Measurements from ENCODE around the gene ACSM4.
"Not testable (repeated sequence)": the region's sequence is repeated elsewhere in the genome, so short reads cannot be mapped to it uniquely, and the experiment has no call there.

ACSM4 gene

GRCh38 chr12:7269273-7269672, 34.6 kb upstream of the ACSM4 start:
- no peak overlapping the region for H3K9ac ChIP-seq (ENCODE audit: low read length)
- H3K79me2 ChIP-seq (ENCODE audit: low read length) = no peaks in the 10 kb centered on the region
- H3K9me3 ChIP-seq (ENCODE audit: insufficient read depth, low read length) = no peaks in the 10 kb centered on the region
- H3K4me1 ChIP-seq (ENCODE audit: low read length) = no peaks in the 10 kb centered on the region
- H4K20me1 ChIP-seq (ENCODE audit: insufficient read depth, low read length) = no peaks in the 10 kb centered on the region
- no peak overlapping the region for H3K4me3 ChIP-seq (ENCODE audit: low read length)
- H3K4me2 ChIP-seq (ENCODE audit: low read length) = no peak overlapping the region
- H3K36me3 ChIP-seq (replicated peaks; ENCODE audit: low read depth, low read length) = no peaks in the 10 kb centered on the region
- no peak overlapping the region for H2AFZ ChIP-seq (ENCODE audit: low read depth, low read length)
- H3K27me3 ChIP-seq (ENCODE audit: low read depth, low read length) = peaks cover 4% of the 10 kb centered on the region; the same call in 1 of the 2 replicates
- TF ChIP-seq EZH2phosphoT487 (IDR thresholded peaks at IDR 0.05; ENCODE audit: low read depth) = no peak
- TF ChIP-seq CTCF (IDR thresholded peaks at IDR 0.05; ENCODE audit: low read depth, low read length) = no peak
- no peak overlapping the region for H3K27ac ChIP-seq (ENCODE audit: low read length)

DNA sequence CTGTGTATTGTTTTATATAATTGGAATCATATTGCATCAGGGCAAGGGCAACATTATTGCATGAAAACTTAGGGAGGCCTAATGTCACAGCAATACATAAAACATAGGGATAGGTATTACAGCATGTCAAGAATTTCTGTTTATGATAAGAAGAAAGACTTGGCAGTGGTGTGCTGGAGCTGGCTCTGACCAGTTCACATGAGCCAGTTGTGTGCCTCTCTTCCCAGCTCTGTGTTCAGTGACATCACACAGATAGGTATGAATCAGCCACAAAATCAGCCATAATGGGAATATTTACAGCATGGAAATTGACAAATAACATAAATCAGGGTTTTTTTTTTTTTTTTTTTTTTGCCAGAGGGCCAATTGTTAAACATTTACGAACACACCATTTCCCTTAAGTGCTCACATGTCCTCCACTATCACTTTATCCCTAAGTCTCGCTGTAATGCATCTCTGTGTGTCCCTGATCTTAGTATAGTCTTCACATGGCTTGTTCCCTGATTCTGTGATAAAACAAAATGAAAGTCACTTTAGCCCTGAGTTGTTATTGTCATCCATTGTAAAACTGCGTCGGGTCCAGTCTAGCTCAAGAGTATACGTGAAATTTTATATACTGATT, 31.9 kb upstream of the ACSM4 start:
- H3K9me3 ChIP-seq (ENCODE audit: insufficient read depth, low read length) = no peaks in the 10 kb centered on the region
- no peaks in the 10 kb centered on the region for H3K79me2 ChIP-seq (ENCODE audit: low read length)
- no peak overlapping the region for H2AFZ ChIP-seq (ENCODE audit: low read depth, low read length)
- no peak overlapping the region for H3K4me2 ChIP-seq (ENCODE audit: low read length)
- TF ChIP-seq CTCF (IDR thresholded peaks at IDR 0.05; ENCODE audit: low read depth, low read length) = no peak
- no peak for TF ChIP-seq EZH2phosphoT487 (IDR thresholded peaks at IDR 0.05; ENCODE audit: low read depth)
- 0 out of 2 replicates have a peak, but pooled peaks cover under 1% of the 10 kb centered on the region for H3K27me3 ChIP-seq (ENCODE audit: low read depth, low read length)
- H3K4me1 ChIP-seq (ENCODE audit: low read length) = no peaks in the 10 kb centered on the region
- H3K27ac ChIP-seq (ENCODE audit: low read length) = no peak overlapping the region
- no peak overlapping the region for H3K4me3 ChIP-seq (ENCODE audit: low read length)
- H3K9ac ChIP-seq (ENCODE audit: low read length) = no peak overlapping the region
- H3K36me3 ChIP-seq (replicated peaks; ENCODE audit: low read depth, low read length) = no peaks in the 10 kb centered on the region
- no peaks in the 10 kb centered on the region for H4K20me1 ChIP-seq (ENCODE audit: insufficient read depth, low read length)

GRCh38 chr12:7275482-7275881, 28.4 kb upstream of the ACSM4 start:
- H3K4me3 ChIP-seq (ENCODE audit: low read length); H3K4me2 ChIP-seq (ENCODE audit: low read length); H3K27ac ChIP-seq (ENCODE audit: low read length); H3K9me3 ChIP-seq (ENCODE audit: insufficient read depth, low read length); H3K36me3 ChIP-seq (replicated peaks; ENCODE audit: low read depth, low read length); H4K20me1 ChIP-seq (ENCODE audit: insufficient read depth, low read length); H3K79me2 ChIP-seq (ENCODE audit: low read length); H3K27me3 ChIP-seq (ENCODE audit: low read depth, low read length); H3K4me1 ChIP-seq (ENCODE audit: low read length); H3K9ac ChIP-seq (ENCODE audit: low read length); H2AFZ ChIP-seq (ENCODE audit: low read depth, low read length): not testable (repeated sequence)

DNA sequence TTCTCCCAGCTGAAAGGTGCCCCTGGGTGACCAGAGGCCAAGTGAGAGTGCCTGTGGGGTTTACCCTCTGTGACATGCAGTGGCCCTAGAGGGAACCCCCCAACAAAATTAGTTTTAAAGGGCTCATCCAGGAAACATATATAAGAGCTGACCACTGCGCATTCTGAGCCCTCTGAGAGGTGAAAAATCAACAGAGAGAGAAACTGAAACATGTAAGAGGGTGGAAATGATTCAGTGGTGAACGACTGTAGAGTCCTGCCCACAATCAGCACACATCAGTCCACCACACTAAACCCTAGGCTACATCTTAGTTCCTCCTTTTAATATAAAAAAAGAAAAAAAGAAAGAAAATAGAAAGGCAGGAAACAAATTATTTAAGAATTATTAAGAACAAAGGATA, 21.0 kb upstream of the ACSM4 start:
- H3K4me3 ChIP-seq (ENCODE audit: low read length) = no peak overlapping the region
- H3K79me2 ChIP-seq (ENCODE audit: low read length) = no peaks in the 10 kb centered on the region
- H3K36me3 ChIP-seq (replicated peaks; ENCODE audit: low read depth, low read length) = no peaks in the 10 kb centered on the region
- no peaks in the 10 kb centered on the region for H3K9me3 ChIP-seq (ENCODE audit: insufficient read depth, low read length)
- H3K27me3 ChIP-seq (ENCODE audit: low read depth, low read length) = no peaks in the 10 kb centered on the region
- no peak for TF ChIP-seq EZH2phosphoT487 (IDR thresholded peaks at IDR 0.05; ENCODE audit: low read depth)
- no peak for TF ChIP-seq CTCF (IDR thresholded peaks at IDR 0.05; ENCODE audit: low read depth, low read length)
- H3K4me2 ChIP-seq (ENCODE audit: low read length) = no peak overlapping the region
- H4K20me1 ChIP-seq (ENCODE audit: insufficient read depth, low read length) = no peaks in the 10 kb centered on the region
- no peak overlapping the region for H2AFZ ChIP-seq (ENCODE audit: low read depth, low read length)
- H3K4me1 ChIP-seq (ENCODE audit: low read length) = no peaks in the 10 kb centered on the region
- H3K27ac ChIP-seq (ENCODE audit: low read length) = no peak overlapping the region
- no peak overlapping the region for H3K9ac ChIP-seq (ENCODE audit: low read length)
